PC-3 (cell line): ENCODE data around the gene C6orf89. TPM values are rescaled to one million over a fixed set of nuclear protein-coding genes. Genes with fewer than 3 reads are reported as not detected.

ENCODE experiments used
- ATAC-seq: fragments of 200-7000 bp; cut with Tn5 transposase; 2 replicates; pipeline ENCODE4 v1.9.1; 2020; ENCODE audit warnings: mild to moderate bottlenecking, moderate library complexity
- BruUV-seq: library from RNA; stranded (reverse); fragments of 400-500 nt; replicated peaks from 2 replicates; lab custom pipeline; 2021; lab: Mats Ljungman, UMichigan
- CTCF ChIA-PET: fragments of 300-600 bp; sonication (Branson Sonifier 250); formaldehyde crosslinking; loops from one replicate; lab custom pipeline; 2022; ENCODE audit warnings: antibody characterized with exemption; lab: Charles Lee
- POLR2A ChIA-PET: fragments of 300-600 bp; sonication (Branson Sonifier 250); formaldehyde crosslinking; loops from one replicate; lab custom pipeline; 2022; ENCODE audit warnings: antibody characterized with exemption; ENCODE audit not compliant: unreplicated experiment; lab: Charles Lee
- DNase-seq: peaks from one replicate; pipeline ENCODE4 v3.0.0-alpha.2; 2015
- H2AFZ ChIP-seq: fragments of 300-600 bp; sonication (generic); 2 replicates; pipeline ENCODE4 v1.6.0; 2016; ENCODE audit warnings: antibody characterized with exemption, low read length
- H3F3A ChIP-seq: fragments of 300-600 bp; sonication (generic); one replicate; pipeline ENCODE4 v1.6.0; 2017; ENCODE audit warnings: antibody characterized with exemption, low read length, control low read depth, mild to moderate bottlenecking; ENCODE audit not compliant: unreplicated experiment
- H3K27ac ChIP-seq: fragments of 300-600 bp; sonication (generic); 2 replicates; pipeline ENCODE4 v1.5.1; 2016; ENCODE audit warnings: mild to moderate bottlenecking, low read length
- H3K27me3 ChIP-seq: fragments of 300-600 bp; sonication (generic); 2 replicates; pipeline ENCODE4 v1.6.1; 2016; ENCODE audit warnings: low read length, mixed read lengths
- H3K36me3 ChIP-seq: fragments of 300-600 bp; sonication (generic); 2 replicates; pipeline ENCODE4 v1.6.1; 2016; ENCODE audit warnings: low read depth, mixed run types, low read length, mixed read lengths
- H3K4me1 ChIP-seq: fragments of 300-600 bp; sonication (generic); 2 replicates; pipeline ENCODE4 v1.5.1; 2016; ENCODE audit warnings: low read length; ENCODE audit not compliant: insufficient read depth
- H3K4me2 ChIP-seq: fragments of 300-600 bp; sonication (generic); 2 replicates; pipeline ENCODE4 v1.6.0; 2016; ENCODE audit warnings: low read length
- H3K4me3 ChIP-seq: fragments of 300-600 bp; sonication (generic); 2 replicates; pipeline ENCODE4 v1.5.1; 2016; ENCODE audit warnings: mild to moderate bottlenecking, low read length, mixed read lengths
- H3K79me2 ChIP-seq: fragments of 300-600 bp; sonication (generic); 2 replicates; pipeline ENCODE4 v1.6.1; 2017; ENCODE audit warnings: low read length, mixed read lengths
- H3K9ac ChIP-seq: fragments of 300-600 bp; sonication (generic); 2 replicates; pipeline ENCODE4 v1.6.0; 2016; ENCODE audit warnings: mild to moderate bottlenecking, low read length
- H3K9me2 ChIP-seq: fragments of 300-600 bp; sonication (generic); replicated peaks from 2 replicates; pipeline ENCODE4 v1.6.1; 2016; ENCODE audit warnings: mixed run types, low read length, mixed read lengths
- H3K9me3 ChIP-seq: fragments of 300-600 bp; sonication (generic); 2 replicates; pipeline ENCODE4 v1.6.1; 2016; ENCODE audit warnings: low read length, mixed read lengths
- H4K20me1 ChIP-seq: fragments of 300-600 bp; sonication (generic); 2 replicates; pipeline ENCODE4 v1.6.1; 2016; ENCODE audit warnings: low read length, mixed read lengths
- CTCF ChIP-seq: fragments of 300-600 bp; sonication (generic); conservative IDR thresholded peaks from 2 replicates; pipeline ENCODE4 v1.5.1; 2017; ENCODE audit warnings: antibody characterized with exemption, low read depth, mild to moderate bottlenecking, low read length
- EZH2 ChIP-seq: fragments of 300-600 bp; sonication (generic); IDR thresholded peaks from one replicate; pipeline ENCODE4 v1.6.1; 2017; ENCODE audit warnings: antibody characterized with exemption, mild to moderate bottlenecking, low read length; ENCODE audit not compliant: unreplicated experiment
- EZH2phosphoT487 ChIP-seq: fragments of 300-600 bp; sonication (generic); IDR thresholded peaks from 2 replicates; pipeline ENCODE4 v1.6.1; 2018; ENCODE audit warnings: mild to moderate bottlenecking, antibody characterized with exemption, low read length, borderline replicate concordance
- intact Hi-C: fragments of 100-400 bp; cut with micrococcal nuclease; formaldehyde crosslinking; loops from 2 replicates; pipeline ENCODE4 v1.9.0; 2023
- total RNA-seq: library from RNA; depleted of rRNA; stranded (reverse); fragments of >200 nt; gene quantifications from 2 replicates; pipeline ENCODE4 v1.2.3, GENCODE V29; 2014

The C6orf89 gene
- total RNA-seq, 1 experiment from 2014 or later = 27.8 TPM

GRCh38 chr6:36847991-36848390 is 37.8 kb upstream of the C6orf89 start:
- no peaks in the 10 kb centered on the region for H3K9me3 ChIP-seq
- ChIA-PET CTCF (no interaction called here), POLR2A (no interaction called here)
- H3K9me2 ChIP-seq = no peaks in the 10 kb centered on the region
- H3K36me3 ChIP-seq = no peaks in the 10 kb centered on the region; the same call in 1 of the 2 replicates
- H3K4me1 ChIP-seq = peaks cover under 1% of the 10 kb centered on the region; the same call in 1 of the 2 replicates
- no peak for TF ChIP-seq EZH2phosphoT487
- TF ChIP-seq CTCF = no peak
- TF ChIP-seq EZH2 = no peak
- BruUV-seq = no TSS peak
- H3K9ac ChIP-seq = no peak overlapping the region
- H4K20me1 ChIP-seq = no peaks in the 10 kb centered on the region
- intact Hi-C loops = no loop called here
- H2AFZ ChIP-seq = no peak overlapping the region
- H3F3A ChIP-seq = no peaks in the 10 kb centered on the region
- no peak overlapping the region for H3K4me2 ChIP-seq
- no peak overlapping the region for H3K27ac ChIP-seq
- no peak overlapping the region for H3K4me3 ChIP-seq
- ATAC-seq (no peak), DNase-seq (no peak)
- no peaks in the 10 kb centered on the region for H3K27me3 ChIP-seq
- H3K79me2 ChIP-seq = no peaks in the 10 kb centered on the region

- Histone ChIP-seq H3K27ac (no peak overlapping the region), H3K4me1 (peaks cover 9% of the 10 kb centered on the region; the same call in 1 of the 2 replicates), H4K20me1 (no peaks in the 10 kb centered on the region), H3K9me3 (no peaks in the 10 kb centered on the region), H3K4me2 (no peak overlapping the region), H3K9ac (no peak overlapping the region), H3K4me3 (no peak overlapping the region), H3F3A (no peaks in the 10 kb centered on the region), H2AFZ (no peak overlapping the region), H3K36me3 (peaks cover 5% of the 10 kb centered on the region), H3K79me2 (no peaks in the 10 kb centered on the region), H3K27me3 (no peaks in the 10 kb centered on the region), H3K9me2 (no peaks in the 10 kb centered on the region)
- ATAC-seq = no peak
- ChIA-PET CTCF (no interaction called here), POLR2A (no interaction called here)
- no TSS peak for BruUV-seq
- no peak for DNase-seq
- intact Hi-C loops = no loop called here
- TF ChIP-seq EZH2 (no peak), CTCF (no peak), EZH2phosphoT487 (no peak)
Observed at GRCh38 chr6:36848658-36849441, 36.9 kb upstream of the C6orf89 start.

- Histone ChIP-seq H3K4me3 (no peak overlapping the region), H3K9me3 (no peaks in the 10 kb centered on the region), H3K9me2 (no peaks in the 10 kb centered on the region), H3K79me2 (no peaks in the 10 kb centered on the region), H3K27me3 (no peaks in the 10 kb centered on the region), H3K9ac (no peak overlapping the region), H3K4me1 (peaks cover 9% of the 10 kb centered on the region; the same call in 1 of the 2 replicates), H3K36me3 (peaks cover 14% of the 10 kb centered on the region), H4K20me1 (no peaks in the 10 kb centered on the region), H3K27ac (no peak overlapping the region), H2AFZ (no peak overlapping the region), H3K4me2 (no peak overlapping the region), H3F3A (no peaks in the 10 kb centered on the region)
- DNase-seq = no peak
- ChIA-PET POLR2A (no interaction called here), CTCF (no interaction called here)
- intact Hi-C loops = no loop called here
- no peak for TF ChIP-seq CTCF
- no peak for TF ChIP-seq EZH2
- no peak for TF ChIP-seq EZH2phosphoT487
- BruUV-seq = no TSS peak
- no peak for ATAC-seq
Observed at GRCh38 chr6:36850021-36850420, 35.7 kb upstream of the C6orf89 start.
